SK-N-SH (cell line): ENCODE measurements around the gene INTS1. TPM values are rescaled to one million over a fixed set of nuclear protein-coding genes. Genes with fewer than 3 reads are reported as not detected.

Source experiments
- CTCF ChIA-PET: fragments of 300-600, 350-600 bp; formaldehyde crosslinking; extraction: SDS; loops from one replicate; lab custom pipeline; 2021; lab: Yijun Ruan, JAX
- POLR2A ChIA-PET: fragments of 350-600 bp; sonication (Branson Sonifier 250); formaldehyde crosslinking; extraction: SDS; loops from one replicate; lab custom pipeline; 2020; ENCODE audit warnings: antibody characterized with exemption, inconsistent platforms; lab: Yijun Ruan, JAX
- DNase-seq: peaks from one replicate; pipeline ENCODE4 v3.0.0; 2012
- H2AFZ ChIP-seq: fragments of 200-600 bp; sonication (generic); 2 replicates; pipeline ENCODE4 v1.8.1; 2016; ENCODE audit warnings: antibody characterized with exemption, mild to moderate bottlenecking, low read depth
- H3F3A ChIP-seq: fragments of 200-600 bp; sonication (generic); replicated peaks from 2 replicates; pipeline ENCODE3; 2016; ENCODE audit warnings: antibody characterized with exemption, mild to moderate bottlenecking; ENCODE audit not compliant: insufficient read depth
- H3K27ac ChIP-seq, 2 experiments: fragments of 200-500 bp in 1 of 2; fragments of 200-600 bp in 1 of 2; sonication (Bioruptor generic) in 1 of 2; sonication (generic), shearing (Covaris generic) in 1 of 2; 2 replicates each; pipeline versions ENCODE4 v1.5.1 to v1.6.1; 2014 to 2016; ENCODE audit warnings: low read depth in 2 of 2, inconsistent platforms in 1 of 2, low read length in 1 of 2, mild to moderate bottlenecking in 1 of 2, mixed read lengths in 1 of 2
- H3K27me3 ChIP-seq: fragments of 200-600 bp; sonication (generic), shearing (Covaris generic); 2 replicates; pipeline ENCODE4 v1.6.1; 2016; ENCODE audit warnings: mixed run types; ENCODE audit not compliant: insufficient read depth
- H3K36me3 ChIP-seq, 2 experiments: fragments of 200-500 bp in 1 of 2; fragments of 200-600 bp in 1 of 2; sonication (Bioruptor generic) in 1 of 2; sonication (generic) in 1 of 2; replicated peaks in 1 of 2; 2 replicates each; pipeline versions ENCODE3 to v1.5.1; 2014 to 2016; ENCODE audit warnings: low read length in 1 of 2, mild to moderate bottlenecking in 1 of 2; ENCODE audit not compliant: insufficient read depth in 2 of 2, control insufficient read depth in 1 of 2
- H3K4me1 ChIP-seq, 2 experiments: fragments of 200-500 bp in 1 of 2; fragments of 200-600 bp in 1 of 2; sonication (Bioruptor generic) in 1 of 2; sonication (generic), shearing (Covaris generic) in 1 of 2; 2 replicates each; pipeline versions ENCODE4 v1.5.1 to v1.6.1; 2014 to 2016; ENCODE audit warnings: low read depth in 1 of 2, low read length in 1 of 2, mixed run types in 1 of 2; ENCODE audit not compliant: insufficient read depth in 2 of 2, control insufficient read depth in 1 of 2
- H3K4me2 ChIP-seq: fragments of 200-600 bp; sonication (generic), shearing (Covaris generic); 2 replicates; pipeline ENCODE4 v1.6.1; 2017; ENCODE audit warnings: mixed run types
- H3K4me3 ChIP-seq, 2 experiments: fragments of 200-500 bp in 1 of 2; fragments of 200-600 bp in 1 of 2; sonication (Bioruptor generic) in 1 of 2; sonication (generic), shearing (Covaris generic) in 1 of 2; 2 replicates each; pipeline versions ENCODE4 v1.5.1 to v1.8.1; 2014 to 2016; ENCODE audit warnings: low read depth in 2 of 2, inconsistent platforms in 1 of 2, low read length in 1 of 2, mild to moderate bottlenecking in 1 of 2, mixed read lengths in 1 of 2, moderate library complexity in 1 of 2
- H3K79me2 ChIP-seq: fragments of 200-600 bp; sonication (generic); 2 replicates; pipeline ENCODE4 v1.8.1; 2017; ENCODE audit warnings: mild to moderate bottlenecking; ENCODE audit not compliant: insufficient read depth
- H3K9ac ChIP-seq: fragments of 200-600 bp; sonication (generic); 2 replicates; pipeline ENCODE4 v1.6.1; 2017; ENCODE audit warnings: mixed run types
- H3K9me2 ChIP-seq: fragments of 200-600 bp; sonication (generic); 2 replicates; pipeline ENCODE4 v1.6.1; 2017; ENCODE audit warnings: mixed run types
- H3K9me3 ChIP-seq: fragments of 200-600 bp; sonication (generic); 2 replicates; pipeline ENCODE4 v1.6.1; 2017; ENCODE audit warnings: mixed run types, mild to moderate bottlenecking, moderate library complexity
- H4K20me1 ChIP-seq: fragments of 200-600 bp; sonication (generic); 2 replicates; pipeline ENCODE4 v1.6.1; 2017; ENCODE audit warnings: mild to moderate bottlenecking, mixed run types; ENCODE audit not compliant: insufficient read depth
- CHD2 ChIP-seq: fragments of 150-350 bp; IDR thresholded peaks from 2 replicates; pipeline ENCODE4 v1.6.1; 2018; ENCODE audit warnings: low read length; ENCODE audit not compliant: partially characterized antibody
- ELF1 ChIP-seq: IDR thresholded peaks from 2 replicates; pipeline ENCODE4 v1.4.0; 2012
- EP300 ChIP-seq, 2 experiments: IDR thresholded peaks; 2 replicates each; pipeline versions ENCODE4 v1.4.0 to v1.6.1; 2012; ENCODE audit warnings: borderline replicate concordance in 1 of 2, low read depth in 1 of 2, low read length in 1 of 2
- FOSL2 ChIP-seq: IDR thresholded peaks from 2 replicates; pipeline ENCODE4 v1.4.0; 2012; ENCODE audit warnings: low read depth, mild to moderate bottlenecking, moderate library complexity, borderline replicate concordance
- FOXM1 ChIP-seq: IDR thresholded peaks from 2 replicates; pipeline ENCODE4 v1.4.0; 2012; ENCODE audit warnings: low read depth, mild to moderate bottlenecking
- GATA2 ChIP-seq: sonication (generic); formaldehyde crosslinking; IDR thresholded peaks from 2 replicates; pipeline ENCODE4 v1.5.0; 2020; ENCODE audit warnings: mild to moderate bottlenecking, missing genetic modification reagents
- JUND ChIP-seq: IDR thresholded peaks from 2 replicates; pipeline ENCODE4 v1.4.0; 2012
- MAX ChIP-seq: IDR thresholded peaks from 2 replicates; pipeline ENCODE4 v1.4.0; 2012; ENCODE audit warnings: low read depth
- MXI1 ChIP-seq: IDR thresholded peaks from 2 replicates; pipeline ENCODE4 v1.6.1; 2012; ENCODE audit warnings: mild to moderate bottlenecking, low read depth, low read length, improper control_type of control experiment
- NFIC ChIP-seq: IDR thresholded peaks from 2 replicates; pipeline ENCODE4 v1.4.0; 2012; ENCODE audit warnings: borderline replicate concordance
- PBX3 ChIP-seq: IDR thresholded peaks from 2 replicates; pipeline ENCODE4; 2012
- POLR2AphosphoS5 ChIP-seq: IDR thresholded peaks from 2 replicates; pipeline ENCODE4 v1.6.1; 2012; ENCODE audit warnings: low read depth, low read length
- RAD21 ChIP-seq: IDR thresholded peaks from 2 replicates; pipeline ENCODE4 v1.6.1; 2012; ENCODE audit warnings: mild to moderate bottlenecking, low read length
- RCOR1 ChIP-seq: fragments of 150-350 bp; IDR thresholded peaks from 2 replicates; pipeline ENCODE4 v1.6.1; 2017; ENCODE audit warnings: antibody characterized with exemption, low read length
- SIN3A ChIP-seq: IDR thresholded peaks from 2 replicates; pipeline ENCODE4 v1.6.1; 2012; ENCODE audit warnings: low read depth, mild to moderate bottlenecking, low read length, moderate library complexity, borderline replicate concordance
- SMC3 ChIP-seq: IDR thresholded peaks from 2 replicates; pipeline ENCODE4 v1.6.1; 2012; ENCODE audit warnings: low read depth, low read length, improper control_type of control experiment
- TAF1 ChIP-seq: IDR thresholded peaks from 2 replicates; pipeline ENCODE4 v1.6.1; 2012; ENCODE audit warnings: low read depth, mild to moderate bottlenecking, low read length, moderate library complexity, borderline replicate concordance
- TCF12 ChIP-seq: IDR thresholded peaks from 2 replicates; pipeline ENCODE4 v1.4.0; 2012
- USF1 ChIP-seq: IDR thresholded peaks from 2 replicates; pipeline ENCODE4 v1.4.0; 2012; ENCODE audit warnings: low read depth, borderline replicate concordance
- USF2 ChIP-seq: fragments of 150-350 bp; IDR thresholded peaks from 2 replicates; pipeline ENCODE4 v1.6.1; 2017; ENCODE audit warnings: antibody characterized with exemption, low read length, low read depth, borderline replicate concordance
- YY1 ChIP-seq: IDR thresholded peaks from 2 replicates; pipeline ENCODE4 v1.4.0; 2012; ENCODE audit warnings: low read depth, mild to moderate bottlenecking
- WGBS: methylation state at CpG from one replicate; pipeline ENCODE4 v1.1.6; 2017; ENCODE audit warnings: low lambda C conversion rate; 5-methylcytosine and 5-hydroxymethylcytosine counted together
- polyA plus RNA-seq, 3 experiments: library from polyadenylated mRNA; depleted of rRNA; stranded (reverse); fragments of >200 nt; gene quantifications; 2 replicates each; pipeline ENCODE4 v1.2.3, GENCODE V29; 2012

INTS1 gene
- polyA plus RNA-seq, 1 of the 3 experiments (the other 2 are of a cell fraction): 48.1 TPM

- Histone ChIP-seq H3K36me3 (no peaks in the 10 kb centered on the region), H3K9me3 (no peaks in the 10 kb centered on the region), H3K9ac (peak overlapping the region; percentile 62; the same call in 1 of the 2 replicates), H3K4me3 (peak overlapping the region in 1 of 2 experiments; percentile 66; a peak in 1 of 4 replicates), H3K4me2 (peak overlapping the region; percentile 92), H4K20me1 (peaks cover 13% of the 10 kb centered on the region; the same call in 1 of the 2 replicates), H3F3A (peaks cover 37% of the 10 kb centered on the region), H3K79me2 (peaks cover 76% of the 10 kb centered on the region), H3K27me3 (no peaks in the 10 kb centered on the region), H3K9me2 (no peaks in the 10 kb centered on the region), H3K4me1 (peaks cover 45 to 55% of the 10 kb centered on the region in 2 experiments; a peak in 3 of 4 replicates), H2AFZ (no peak overlapping the region), H3K27ac (peak overlapping the region in 1 of 2 experiments; percentile 97; a peak in 2 of 4 replicates)
- DNase-seq: peak; percentile 77
- WGBS: 52% methylated on average over 21 of the region's 24 CpGs
- ChIA-PET CTCF (interaction anchor here (0.8 to 1.6 kb wide), 5 partner anchors 22 to 59 kb away, joined by 3 to 5 read pairs (median 3); partner anchors contain the start of gene TMEM184A), POLR2A (no interaction called here)
- no peak for TF ChIP-seq TAF1
- TF ChIP-seq ELF1: no peak
- TF ChIP-seq TCF12: peak; percentile 72
- TF ChIP-seq SMC3: no peak
- peak; percentile 5 for TF ChIP-seq CHD2
- peak; percentile 60; the same call in 1 of the 2 replicates for TF ChIP-seq RCOR1
- peak; percentile 78 for TF ChIP-seq FOSL2
- peak; percentile 48; the same call in 1 of the 2 replicates for TF ChIP-seq PBX3
- TF ChIP-seq GATA2 (CRISPR knock-in tag): no peak
- peak; percentile 70 for TF ChIP-seq NFIC
- peak; percentile 4; the same call in 1 of the 2 replicates for TF ChIP-seq JUND
- no peak for TF ChIP-seq USF1
- 0 out of 4 replicates have a peak, but pooled peaks of 1 of the 2 experiments have one; percentile 15 for TF ChIP-seq EP300 (IDR thresholded peaks at IDR 0.05; ENCODE audit: borderline replicate concordance in 1 of 2, low read depth in 1 of 2, low read length in 1 of 2)
- TF ChIP-seq MAX: peak; percentile 61
- no peak for TF ChIP-seq SIN3A
- peak; percentile 13; the same call in 1 of the 2 replicates for TF ChIP-seq MXI1
Observed at GRCh38 chr7:1533547-1534329, 29.5 kb upstream of the INTS1 start.

- Histone ChIP-seq H3K36me3 (no peaks in the 10 kb centered on the region), H3K4me2 (peak overlapping the region; percentile 92), H3K9ac (peak overlapping the region; percentile 62; the same call in 1 of the 2 replicates), H3K4me1 (peaks cover 41 to 50% of the 10 kb centered on the region in 2 experiments; a peak in 3 of 4 replicates), H3K27me3 (no peaks in the 10 kb centered on the region), H4K20me1 (peaks cover 13% of the 10 kb centered on the region; the same call in 1 of the 2 replicates), H3K4me3 (peak overlapping the region; percentile 55 to 66; a peak in 3 of 4 replicates), H2AFZ (no peak overlapping the region), H3K9me3 (no peaks in the 10 kb centered on the region), H3K79me2 (peaks cover 70% of the 10 kb centered on the region), H3K27ac (peak overlapping the region; percentile 36 to 97), H3K9me2 (no peaks in the 10 kb centered on the region), H3F3A (peaks cover 37% of the 10 kb centered on the region)
- ChIA-PET CTCF (interaction anchor here (0.9 to 1.1 kb wide), 3 partner anchors 46 to 59 kb away, joined by 3 to 5 read pairs (median 3); no protein-coding TSS in a partner anchor), POLR2A (no interaction called here)
- DNase-seq: no peak
- 69% methylated on average over 9 of the region's 9 CpGs for WGBS
- TF ChIP-seq USF1: no peak
- no peak for TF ChIP-seq RAD21
- TF ChIP-seq YY1: no peak
- no peak for TF ChIP-seq PBX3
- TF ChIP-seq POLR2AphosphoS5: no peak
- TF ChIP-seq EP300 (IDR thresholded peaks at IDR 0.05; ENCODE audit: borderline replicate concordance in 1 of 2, low read depth in 1 of 2, low read length in 1 of 2): no peak
- TF ChIP-seq MAX: no peak
- no peak for TF ChIP-seq SMC3
- no peak for TF ChIP-seq FOXM1
- no peak for TF ChIP-seq USF2
Observed at GRCh38 chr7:1533255-1533546, 29.0 kb upstream of the INTS1 start.
